ENCODE measurements around the gene PRAMEF9. TPM values are rescaled to one million over a fixed set of nuclear protein-coding genes. Genes with fewer than 3 reads are reported as not detected.
"Not testable (repeated sequence)": the region's sequence is repeated elsewhere in the genome, so short reads cannot be mapped to it uniquely, and the experiment has no call there.

Gene PRAMEF9
- total RNA-seq (2021) = not detected in 2 replicates
- Bru-seq, nascent RNA = not detected
- BruChase-seq, experiment 1, labeled RNA remaining after a 2-hour chase = not detected
- not detected for BruChase-seq, experiment 2, labeled RNA remaining after a 6-hour chase
- long read RNA-seq = 0 reads

DNA sequence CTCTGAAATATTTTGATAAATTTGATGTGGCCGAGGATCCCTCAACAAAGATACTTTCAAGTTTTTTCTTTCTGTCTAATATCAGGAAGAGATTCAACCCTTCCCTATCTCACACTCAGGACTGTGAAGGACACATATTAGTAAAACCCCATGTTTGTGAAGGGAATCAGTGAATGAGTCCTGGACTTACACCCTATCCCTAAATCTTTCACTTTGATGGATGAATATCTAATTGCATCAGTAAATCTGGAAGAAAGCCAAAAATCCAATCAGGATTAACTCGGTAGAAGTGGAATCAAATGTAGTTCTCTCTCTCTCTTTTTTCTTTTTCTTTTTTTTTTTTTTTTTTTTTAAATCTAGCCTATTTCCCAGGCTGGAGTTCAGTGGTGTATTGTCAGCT lies at the start of gene PRAMEF9:
PRAMEF9 (plus strand) TSS at position 301 of the 400 bp plus-strand sequence. CDS start 3,433 bp downstream, outside the sequence.
- H3K27ac ChIP-seq (ENCODE audit: low read depth, low read length, poor library complexity, severe bottlenecking); POLR2A ChIA-PET (ENCODE audit: low non-redundant PET); H3K27me3 ChIP-seq (replicated peaks; ENCODE audit: insufficient read depth, low read depth, low read length, poor library complexity); DNase-seq (ENCODE audit: low spot score); CTCF ChIA-PET; BruUV-seq (replicated peaks); intact Hi-C loops (cut with micrococcal nuclease; ENCODE audit: unreplicated experiment); H3K36me3 ChIP-seq (ENCODE audit: insufficient read depth, low read length, poor library complexity, severe bottlenecking); H3K9me3 ChIP-seq (ENCODE audit: low read depth, low read length, poor library complexity, severe bottlenecking); H3K4me1 ChIP-seq (ENCODE audit: insufficient read depth, low read length, poor library complexity, severe bottlenecking); H3K4me3 ChIP-seq (ENCODE audit: low read depth, low read length, poor library complexity, severe bottlenecking): not testable (repeated sequence)

GRCh38 chr1:13155909-13156308 lies 15.7 kb upstream of the PRAMEF9 start, which contains the start of gene PRAMEF26:
TSS of gene PRAMEF26 (minus strand) at chr1:13156009. CDS start at chr1:13153095, 2,914 bp downstream.
- H3K36me3 ChIP-seq (ENCODE audit: insufficient read depth, low read length, poor library complexity, severe bottlenecking); POLR2A ChIA-PET (ENCODE audit: low non-redundant PET); H3K4me1 ChIP-seq (ENCODE audit: insufficient read depth, low read length, poor library complexity, severe bottlenecking); H3K4me3 ChIP-seq (ENCODE audit: low read depth, low read length, poor library complexity, severe bottlenecking); H3K27me3 ChIP-seq (replicated peaks; ENCODE audit: insufficient read depth, low read depth, low read length, poor library complexity); H3K27ac ChIP-seq (ENCODE audit: low read depth, low read length, poor library complexity, severe bottlenecking); BruUV-seq (replicated peaks); CTCF ChIA-PET; intact Hi-C loops (cut with micrococcal nuclease; ENCODE audit: unreplicated experiment); H3K9me3 ChIP-seq (ENCODE audit: low read depth, low read length, poor library complexity, severe bottlenecking); DNase-seq (ENCODE audit: low spot score): not testable (repeated sequence)

DNA sequence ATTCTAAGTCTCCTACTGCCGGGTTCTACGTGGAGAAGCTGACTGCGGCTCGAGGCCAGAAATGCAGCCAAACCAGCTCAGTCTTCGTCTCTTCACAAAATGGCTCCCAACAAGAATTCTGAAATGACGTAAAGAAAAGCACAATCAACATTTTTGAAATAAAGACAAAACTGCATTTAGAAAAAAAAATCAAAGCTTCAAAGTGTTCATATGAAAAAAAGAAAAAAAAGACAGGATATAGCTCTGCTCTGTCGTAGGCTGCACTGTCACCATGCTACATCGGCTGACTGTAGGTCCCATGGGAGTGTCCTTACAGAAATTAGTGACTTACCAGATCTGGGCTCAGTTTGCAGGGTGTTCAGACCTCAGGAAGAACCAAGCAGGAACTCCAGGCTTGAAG lies 6.1 kb upstream of the PRAMEF9 start, which contains the start of gene HNRNPCL4:
HNRNPCL4 (minus strand) TSS at position 101 of the 400 bp plus-strand sequence. CDS start 164 bp downstream, outside the sequence.
- BruUV-seq (replicated peaks); H3K27ac ChIP-seq (ENCODE audit: low read depth, low read length, poor library complexity, severe bottlenecking); H3K36me3 ChIP-seq (ENCODE audit: insufficient read depth, low read length, poor library complexity, severe bottlenecking); intact Hi-C loops (cut with micrococcal nuclease; ENCODE audit: unreplicated experiment); CTCF ChIA-PET; H3K4me1 ChIP-seq (ENCODE audit: insufficient read depth, low read length, poor library complexity, severe bottlenecking); H3K27me3 ChIP-seq (replicated peaks; ENCODE audit: insufficient read depth, low read depth, low read length, poor library complexity); H3K9me3 ChIP-seq (ENCODE audit: low read depth, low read length, poor library complexity, severe bottlenecking); DNase-seq (ENCODE audit: low spot score); POLR2A ChIA-PET (ENCODE audit: low non-redundant PET); H3K4me3 ChIP-seq (ENCODE audit: low read depth, low read length, poor library complexity, severe bottlenecking): not testable (repeated sequence)

DNA sequence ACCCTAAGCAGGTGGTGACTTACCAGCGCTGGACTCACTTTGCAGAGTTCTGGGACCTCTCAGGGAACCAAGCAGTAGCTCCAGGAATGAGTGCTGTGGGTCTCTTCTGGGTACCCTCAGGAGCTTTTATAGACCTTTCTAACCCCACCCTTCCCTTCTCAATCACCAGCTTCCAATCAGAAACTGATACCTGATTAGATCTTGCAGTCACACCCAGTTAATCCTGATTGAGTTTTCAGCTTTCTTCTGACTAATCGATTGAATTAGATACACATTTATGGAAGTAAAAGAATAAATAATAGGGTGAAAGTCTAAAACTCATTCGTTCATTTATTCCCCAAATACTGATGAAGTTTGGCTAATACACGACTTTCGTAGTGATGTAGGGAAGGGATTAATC lies 29.7 kb downstream of the PRAMEF9 start, which contains the start of gene PRAMEF13:
PRAMEF13 (minus strand) TSS at position 101 of the 400 bp plus-strand sequence. CDS start 1,820 bp downstream, outside the sequence.
- CTCF ChIA-PET; intact Hi-C loops (cut with micrococcal nuclease; ENCODE audit: unreplicated experiment); BruUV-seq (replicated peaks); H3K36me3 ChIP-seq (ENCODE audit: insufficient read depth, low read length, poor library complexity, severe bottlenecking); H3K9me3 ChIP-seq (ENCODE audit: low read depth, low read length, poor library complexity, severe bottlenecking); POLR2A ChIA-PET (ENCODE audit: low non-redundant PET); H3K27ac ChIP-seq (ENCODE audit: low read depth, low read length, poor library complexity, severe bottlenecking); H3K4me3 ChIP-seq (ENCODE audit: low read depth, low read length, poor library complexity, severe bottlenecking); H3K27me3 ChIP-seq (replicated peaks; ENCODE audit: insufficient read depth, low read depth, low read length, poor library complexity); DNase-seq (ENCODE audit: low spot score); H3K4me1 ChIP-seq (ENCODE audit: insufficient read depth, low read length, poor library complexity, severe bottlenecking): not testable (repeated sequence)

- H3K27ac ChIP-seq (ENCODE audit: low read depth, low read length, poor library complexity, severe bottlenecking); intact Hi-C loops (cut with micrococcal nuclease; ENCODE audit: unreplicated experiment); POLR2A ChIA-PET (ENCODE audit: low non-redundant PET); DNase-seq (ENCODE audit: low spot score); CTCF ChIA-PET; H3K36me3 ChIP-seq (ENCODE audit: insufficient read depth, low read length, poor library complexity, severe bottlenecking); H3K4me1 ChIP-seq (ENCODE audit: insufficient read depth, low read length, poor library complexity, severe bottlenecking); BruUV-seq (replicated peaks); H3K27me3 ChIP-seq (replicated peaks; ENCODE audit: insufficient read depth, low read depth, low read length, poor library complexity); H3K9me3 ChIP-seq (ENCODE audit: low read depth, low read length, poor library complexity, severe bottlenecking); H3K4me3 ChIP-seq (ENCODE audit: low read depth, low read length, poor library complexity, severe bottlenecking): not testable (repeated sequence)
Measured at GRCh38 chr1:13208712-13209111, 37.1 kb downstream of the PRAMEF9 start.

GRCh38 chr1:13216619-13217018 lies 45.0 kb downstream of the PRAMEF9 start:
- H3K4me1 ChIP-seq (ENCODE audit: insufficient read depth, low read length, poor library complexity, severe bottlenecking); H3K27me3 ChIP-seq (replicated peaks; ENCODE audit: insufficient read depth, low read depth, low read length, poor library complexity); CTCF ChIA-PET; H3K36me3 ChIP-seq (ENCODE audit: insufficient read depth, low read length, poor library complexity, severe bottlenecking); POLR2A ChIA-PET (ENCODE audit: low non-redundant PET); DNase-seq (ENCODE audit: low spot score); intact Hi-C loops (cut with micrococcal nuclease; ENCODE audit: unreplicated experiment); H3K4me3 ChIP-seq (ENCODE audit: low read depth, low read length, poor library complexity, severe bottlenecking); H3K27ac ChIP-seq (ENCODE audit: low read depth, low read length, poor library complexity, severe bottlenecking); BruUV-seq (replicated peaks); H3K9me3 ChIP-seq (ENCODE audit: low read depth, low read length, poor library complexity, severe bottlenecking): not testable (repeated sequence)

GRCh38 chr1:13219203-13219602 lies 47.6 kb downstream of the PRAMEF9 start:
- POLR2A ChIA-PET (ENCODE audit: low non-redundant PET); BruUV-seq (replicated peaks): not testable (repeated sequence)

GRCh38 chr1:13222788-13223187 lies 51.1 kb downstream of the PRAMEF9 start:
- BruUV-seq (replicated peaks); POLR2A ChIA-PET (ENCODE audit: low non-redundant PET): not testable (repeated sequence)

More at GRCh38 chr1:13219203-13219602, 47.6 kb downstream of the PRAMEF9 start:
- CTCF ChIA-PET; H3K9me3 ChIP-seq (ENCODE audit: low read depth, low read length, poor library complexity, severe bottlenecking); intact Hi-C loops (cut with micrococcal nuclease; ENCODE audit: unreplicated experiment); H3K36me3 ChIP-seq (ENCODE audit: insufficient read depth, low read length, poor library complexity, severe bottlenecking); H3K27ac ChIP-seq (ENCODE audit: low read depth, low read length, poor library complexity, severe bottlenecking); H3K4me3 ChIP-seq (ENCODE audit: low read depth, low read length, poor library complexity, severe bottlenecking); DNase-seq (ENCODE audit: low spot score); H3K27me3 ChIP-seq (replicated peaks; ENCODE audit: insufficient read depth, low read depth, low read length, poor library complexity); H3K4me1 ChIP-seq (ENCODE audit: insufficient read depth, low read length, poor library complexity, severe bottlenecking): not testable (repeated sequence)

More at GRCh38 chr1:13222788-13223187, 51.1 kb downstream of the PRAMEF9 start:
- H3K36me3 ChIP-seq (ENCODE audit: insufficient read depth, low read length, poor library complexity, severe bottlenecking); CTCF ChIA-PET; H3K9me3 ChIP-seq (ENCODE audit: low read depth, low read length, poor library complexity, severe bottlenecking); H3K27ac ChIP-seq (ENCODE audit: low read depth, low read length, poor library complexity, severe bottlenecking); intact Hi-C loops (cut with micrococcal nuclease; ENCODE audit: unreplicated experiment); DNase-seq (ENCODE audit: low spot score); H3K27me3 ChIP-seq (replicated peaks; ENCODE audit: insufficient read depth, low read depth, low read length, poor library complexity); H3K4me3 ChIP-seq (ENCODE audit: low read depth, low read length, poor library complexity, severe bottlenecking); H3K4me1 ChIP-seq (ENCODE audit: insufficient read depth, low read length, poor library complexity, severe bottlenecking): not testable (repeated sequence)

All from A673 (cell line).